Ammon's horn (tissue), 1 donor: Measurements from ENCODE around the gene ITIH1.
"Not testable (repeated sequence)": the region's sequence is repeated elsewhere in the genome, so short reads cannot be mapped to it uniquely, and the experiment has no call there.

Source experiments
- DNase-seq: peaks from one replicate; pipeline ENCODE4 v3.0.0-alpha.2; 2016; ENCODE audit warnings: low spot score

The ITIH1 gene

GRCh38 chr3:52774066-52774713 is 3.2 kb upstream of the ITIH1 start:
- DNase-seq = no peak

GRCh38 chr3:52774901-52775864 is 2.2 kb upstream of the ITIH1 start:
- DNase-seq = no peak

- no peak for DNase-seq
Observed at GRCh38 chr3:52775877-52776276, 1.5 kb upstream of the ITIH1 start.

GRCh38 chr3:52776486-52776885 is 913 bp upstream of the ITIH1 start:
- DNase-seq = not testable (repeated sequence)

GRCh38 chr3:52777959-52778805 is 783 bp downstream of the ITIH1 start:
- DNase-seq = no peak

GRCh38 chr3:52779011-52779836 is 1.8 kb downstream of the ITIH1 start:
- no peak for DNase-seq

- no peak for DNase-seq
Observed at GRCh38 chr3:52779837-52780585, 2.6 kb downstream of the ITIH1 start.

- no peak for DNase-seq
Observed at GRCh38 chr3:52781741-52782140, 4.3 kb downstream of the ITIH1 start.

GRCh38 chr3:52782412-52783210 is 5.2 kb downstream of the ITIH1 start:
- no peak for DNase-seq

GRCh38 chr3:52783211-52783555 is 5.8 kb downstream of the ITIH1 start:
- DNase-seq = no peak

GRCh38 chr3:52784021-52784621 is 6.7 kb downstream of the ITIH1 start:
- DNase-seq = no peak

- no peak for DNase-seq
Observed at GRCh38 chr3:52784931-52785590, 7.7 kb downstream of the ITIH1 start.

GRCh38 chr3:52786330-52787215 is 9.2 kb downstream of the ITIH1 start:
- DNase-seq = no peak

GRCh38 chr3:52787246-52787645 is 9.8 kb downstream of the ITIH1 start:
- DNase-seq = no peak

GRCh38 chr3:52787672-52788625 is 10.6 kb downstream of the ITIH1 start:
- DNase-seq = no peak

- DNase-seq = no peak
Observed at GRCh38 chr3:52788890-52789745, 11.7 kb downstream of the ITIH1 start.
